GM21737 (cell line): ENCODE measurements around the gene EYS.
"Not testable (repeated sequence)": the region's sequence is repeated elsewhere in the genome, so short reads cannot be mapped to it uniquely, and the experiment has no call there.

Source experiments
- ATAC-seq: cut with Tn5 transposase; IDR thresholded peaks from one replicate; pipeline ENCODE4 v1.9.1; 2021; ENCODE audit warnings: mild to moderate bottlenecking, moderate library complexity; ENCODE audit not compliant: unreplicated experiment

The EYS gene

DNA sequence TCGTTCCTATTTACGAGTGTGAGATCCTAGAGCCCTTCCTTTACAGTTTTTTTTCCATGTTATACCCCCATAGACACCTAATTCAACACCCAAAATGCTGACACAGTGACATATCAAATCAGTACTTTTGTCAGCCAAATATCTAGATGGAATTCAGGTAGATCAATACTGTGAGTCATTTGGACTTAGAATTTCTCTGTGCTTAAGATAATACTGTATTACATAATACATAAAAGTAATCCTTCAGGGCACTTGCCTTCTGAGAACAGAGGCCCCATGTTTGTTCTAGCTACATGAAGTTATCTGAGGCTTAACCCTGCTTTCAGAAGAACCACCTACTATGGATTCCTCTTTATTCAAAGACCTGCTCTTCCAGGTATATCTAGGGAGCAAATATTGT, 1448.3 kb downstream of the EYS start:
- ATAC-seq = no peak

DNA sequence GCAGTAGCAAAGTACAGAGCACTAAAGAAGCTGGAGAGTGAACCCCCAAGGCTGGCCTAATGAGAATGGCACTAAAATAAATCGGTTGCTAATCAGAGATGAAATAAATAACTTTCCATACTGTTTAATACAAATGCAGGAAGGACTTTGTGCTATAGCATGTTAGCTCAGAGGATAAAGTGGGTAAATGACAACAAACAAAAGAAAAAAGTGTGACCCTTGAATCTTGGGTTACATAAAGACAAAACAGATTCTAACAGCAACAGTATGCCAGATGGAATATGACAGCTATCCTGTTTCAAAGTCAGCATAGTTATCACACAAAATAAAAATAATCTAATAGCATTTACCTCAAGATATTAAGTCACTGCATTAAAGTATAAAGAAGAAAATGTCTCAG, 1448.7 kb downstream of the EYS start:
- ATAC-seq = no peak

DNA sequence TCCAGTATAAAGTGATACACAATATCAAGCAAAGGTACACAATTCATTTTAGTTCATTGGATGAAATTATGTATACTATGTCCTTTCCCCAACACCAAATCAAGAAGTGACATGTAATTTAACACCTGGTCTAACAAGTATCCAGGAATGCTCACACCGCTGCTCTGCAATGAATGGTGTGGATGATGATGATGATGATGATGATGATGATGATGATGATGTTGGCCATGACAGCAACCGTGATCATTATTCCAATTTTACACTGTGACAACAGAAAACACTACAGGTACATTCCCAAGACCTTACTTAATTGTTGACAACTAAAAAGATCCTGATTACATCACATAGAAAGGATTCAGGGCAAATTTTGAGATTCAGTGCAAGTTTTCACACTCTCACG, 1449.4 kb downstream of the EYS start:
- ATAC-seq = no peak

DNA sequence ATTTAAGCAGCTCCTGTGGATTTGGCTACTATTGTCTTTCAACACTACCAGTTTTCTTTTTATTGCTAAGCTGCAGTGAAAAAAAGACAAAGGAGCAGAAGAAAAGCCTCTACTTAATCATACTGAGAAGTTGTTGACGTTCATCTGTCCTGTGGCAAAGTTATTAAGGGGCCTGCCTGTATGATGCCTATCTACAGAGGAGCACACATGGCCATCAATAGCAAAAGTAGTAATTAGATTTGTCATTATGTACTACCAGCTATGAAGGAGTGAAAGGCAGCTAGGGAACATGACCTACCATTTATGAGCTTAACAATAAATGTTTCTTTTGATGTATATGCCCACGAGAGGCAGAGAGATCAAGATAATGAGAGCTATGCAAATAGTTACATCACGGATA, 1450.5 kb downstream of the EYS start:
- ATAC-seq = no peak

DNA sequence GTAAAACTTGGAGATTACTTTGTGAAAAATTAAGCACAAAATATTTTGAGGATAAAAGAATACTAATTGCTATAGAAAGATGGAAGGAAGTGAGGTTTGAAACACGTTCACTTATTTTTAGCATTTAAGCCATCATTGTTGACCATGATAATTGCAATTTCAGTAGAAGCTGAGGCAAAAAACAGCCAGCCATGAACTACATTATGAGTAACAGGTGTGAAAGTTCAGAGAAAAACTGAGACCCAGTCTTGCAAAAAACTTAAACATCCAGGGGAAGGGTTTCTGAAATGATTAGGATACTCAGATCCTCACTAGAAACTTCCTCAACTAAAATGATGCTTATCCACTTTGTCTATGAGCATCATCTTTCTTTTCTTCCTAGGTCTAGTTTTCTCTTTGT, 1452.0 kb downstream of the EYS start:
- ATAC-seq = no peak

DNA sequence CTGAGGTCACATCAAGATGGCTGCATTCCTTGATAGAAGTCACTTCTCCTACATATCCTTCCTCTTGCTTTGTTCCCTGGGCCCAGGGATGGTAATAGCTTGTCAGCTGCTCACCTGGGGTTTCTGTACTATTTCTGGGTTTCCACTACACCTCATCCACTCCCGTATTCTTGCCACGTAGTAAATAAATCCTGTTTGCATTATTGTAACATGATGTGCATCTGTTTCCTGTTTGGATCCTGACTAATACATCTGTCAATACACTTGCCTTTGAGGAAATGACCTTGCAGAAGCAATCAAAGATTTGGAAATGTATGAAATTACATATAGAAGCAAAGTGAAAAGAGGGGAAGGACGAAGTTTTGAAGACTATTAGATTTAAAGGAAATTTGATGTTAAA, 1452.5 kb downstream of the EYS start:
- ATAC-seq = no peak

DNA sequence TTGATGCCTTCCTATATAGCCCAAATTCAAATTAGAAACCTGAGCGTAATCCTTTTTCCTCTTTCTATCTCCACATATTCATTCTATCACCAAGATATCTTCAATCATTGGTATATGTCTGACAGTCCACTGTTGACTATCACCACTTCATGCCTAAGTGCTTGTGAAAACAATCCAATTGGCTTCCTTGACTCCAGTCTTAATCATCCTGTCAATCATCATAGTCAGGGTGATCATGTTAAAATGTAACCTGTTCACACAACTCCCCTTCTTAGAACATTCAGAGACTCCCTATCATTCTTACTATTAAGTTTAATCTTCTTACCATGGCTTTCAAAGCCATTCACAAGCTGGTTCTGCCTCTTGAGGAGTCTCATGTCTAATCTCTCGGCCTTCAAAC, 1454.8 kb downstream of the EYS start:
- no peak for ATAC-seq

DNA sequence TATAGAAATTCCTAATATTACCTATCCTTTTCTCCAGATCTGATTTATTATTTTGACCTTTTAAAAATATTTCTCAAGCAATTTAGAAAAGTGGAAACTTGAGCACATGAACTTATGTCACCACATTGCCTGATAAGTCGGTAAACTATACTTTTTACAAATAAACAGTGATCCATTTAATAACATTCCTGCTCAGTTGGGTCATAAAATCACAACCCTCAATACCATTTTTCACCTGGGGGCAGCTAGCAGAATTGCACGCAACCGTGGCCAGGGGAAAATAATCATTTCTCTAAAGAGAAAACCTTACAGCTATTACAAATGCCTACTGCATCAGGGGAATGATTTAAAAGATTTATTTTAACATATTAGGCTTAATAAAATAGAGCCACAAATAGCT, 1456.9 kb downstream of the EYS start:
- ATAC-seq = no peak

DNA sequence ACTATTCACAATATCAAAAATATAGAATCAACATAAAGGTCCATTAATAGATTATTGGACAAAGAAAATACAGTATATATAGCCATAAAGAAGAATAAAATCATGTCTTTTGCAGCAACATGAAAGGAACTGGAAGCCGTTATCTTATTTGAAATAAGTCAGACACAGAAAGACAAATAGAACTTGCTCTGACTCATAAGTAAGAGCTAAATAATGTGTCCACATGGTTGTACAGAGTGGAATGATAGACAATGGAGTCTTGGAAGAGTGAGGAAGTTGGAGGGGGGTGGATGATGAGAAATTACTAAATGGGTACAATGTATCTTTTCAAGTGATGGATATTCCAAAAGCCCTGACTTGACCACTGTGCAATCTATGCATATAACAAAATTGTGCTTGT, 1457.9 kb downstream of the EYS start:
- no peak for ATAC-seq

DNA sequence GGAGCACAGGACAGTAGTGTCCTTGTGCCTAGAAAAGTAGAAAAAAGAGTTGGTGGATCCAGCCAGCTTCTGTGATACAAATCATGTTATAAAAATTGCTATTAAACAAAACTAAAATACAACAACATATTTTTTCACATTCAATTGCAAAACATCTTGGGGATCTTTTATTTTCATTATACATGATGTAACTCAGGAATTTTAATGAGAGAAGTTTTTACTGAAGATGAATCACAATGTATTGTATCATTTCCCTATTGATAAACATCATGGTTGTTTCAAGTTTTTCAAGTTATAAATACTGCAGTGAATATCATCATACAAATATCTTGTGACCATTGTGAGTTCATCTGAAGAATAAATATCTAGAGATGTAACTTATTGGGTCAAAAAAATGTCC, 1463.4 kb downstream of the EYS start:
- ATAC-seq = no peak

DNA sequence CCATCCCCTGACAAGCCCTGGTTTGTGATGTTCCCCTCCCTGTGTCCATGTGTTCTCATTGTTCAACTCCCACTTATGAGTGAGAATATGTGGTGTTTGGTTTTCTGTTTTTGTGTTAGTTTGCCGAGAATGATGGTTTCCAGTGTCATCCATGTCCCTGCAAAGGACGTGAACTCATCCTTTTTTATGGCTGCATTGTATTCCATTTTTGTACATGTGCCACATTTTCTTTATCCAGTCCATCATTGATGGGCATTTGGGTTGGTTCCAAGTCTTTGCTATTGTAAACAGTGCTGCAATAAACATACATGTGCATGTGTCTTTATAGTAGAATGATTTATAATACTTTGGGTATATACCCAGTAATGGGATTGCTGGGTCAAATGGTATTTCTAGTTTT, 1468.1 kb downstream of the EYS start:
- ATAC-seq = not testable (repeated sequence)

DNA sequence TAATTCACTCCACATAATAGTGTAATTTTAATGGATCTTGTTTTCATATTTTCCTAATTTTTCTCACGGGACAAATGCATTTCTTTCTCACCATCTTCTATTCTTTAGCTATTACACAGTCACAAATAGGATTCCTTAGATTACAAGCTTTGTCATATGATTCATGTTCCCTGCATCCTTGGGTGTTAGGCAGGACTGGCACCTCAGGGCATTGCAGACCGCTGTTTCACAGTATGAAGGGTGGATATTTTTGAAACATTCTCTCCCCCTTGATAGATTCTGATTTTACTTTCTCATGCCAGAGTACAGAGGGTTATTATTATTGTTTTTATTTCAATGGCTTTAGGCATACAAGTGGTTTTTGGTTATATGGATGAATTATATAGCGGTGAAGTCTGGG, 1469.0 kb downstream of the EYS start:
- no peak for ATAC-seq

DNA sequence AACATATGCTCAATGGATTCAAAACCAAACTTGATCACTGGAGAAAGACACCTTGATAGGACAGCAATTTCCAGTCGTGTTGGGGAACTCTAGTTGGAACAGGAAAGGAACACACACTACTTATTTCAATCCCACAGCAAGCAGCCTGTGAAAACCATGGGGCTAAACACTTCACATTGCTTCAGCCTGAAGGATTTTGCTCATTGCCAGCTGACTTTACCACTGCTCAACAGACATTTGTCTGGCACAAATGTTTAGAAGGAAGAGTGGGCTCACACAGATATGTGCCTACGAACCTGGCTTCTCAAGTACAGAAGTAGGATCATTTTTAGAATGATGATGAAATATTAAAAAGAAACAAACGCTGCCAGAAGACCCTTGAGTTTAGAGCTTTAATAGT, 1473.3 kb downstream of the EYS start:
- ATAC-seq = no peak

DNA sequence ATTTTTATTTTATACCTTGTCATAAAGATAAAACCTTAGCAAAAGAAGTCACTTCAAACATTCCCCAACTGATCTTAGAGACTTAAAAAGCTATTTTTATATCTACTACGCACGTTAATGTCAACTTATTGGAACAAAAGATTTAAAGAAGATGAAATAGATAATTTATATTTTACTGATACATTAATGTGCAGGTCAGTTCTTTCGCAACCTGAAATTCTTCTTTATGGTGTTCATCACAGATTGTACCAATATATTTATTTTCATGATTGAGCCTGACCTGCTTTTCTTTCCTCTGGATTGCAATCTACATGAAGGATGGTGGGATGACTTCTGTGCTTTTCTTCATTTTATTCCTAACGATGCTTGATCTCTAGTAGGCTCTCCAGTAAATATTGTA, 1475.1 kb downstream of the EYS start:
- no peak for ATAC-seq

DNA sequence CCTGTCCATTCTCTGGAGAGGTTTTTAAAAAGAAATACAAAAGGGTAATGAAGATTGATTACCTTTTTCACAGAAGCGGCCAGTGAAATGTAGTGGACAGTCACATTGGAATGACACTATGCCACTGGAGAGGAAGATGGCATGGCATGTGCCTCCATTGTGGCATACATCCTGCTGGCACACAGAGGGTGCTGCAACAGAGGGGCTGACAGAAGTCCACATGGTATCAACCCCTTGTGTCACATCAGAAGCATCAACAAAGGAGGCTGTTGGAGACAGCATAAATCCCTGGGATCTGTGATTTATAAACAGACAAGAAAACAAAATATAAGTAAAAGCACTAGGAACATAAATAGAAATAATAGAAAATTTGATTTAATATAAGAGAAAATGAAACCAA, 1476.5 kb downstream of the EYS start:
- no peak for ATAC-seq

DNA sequence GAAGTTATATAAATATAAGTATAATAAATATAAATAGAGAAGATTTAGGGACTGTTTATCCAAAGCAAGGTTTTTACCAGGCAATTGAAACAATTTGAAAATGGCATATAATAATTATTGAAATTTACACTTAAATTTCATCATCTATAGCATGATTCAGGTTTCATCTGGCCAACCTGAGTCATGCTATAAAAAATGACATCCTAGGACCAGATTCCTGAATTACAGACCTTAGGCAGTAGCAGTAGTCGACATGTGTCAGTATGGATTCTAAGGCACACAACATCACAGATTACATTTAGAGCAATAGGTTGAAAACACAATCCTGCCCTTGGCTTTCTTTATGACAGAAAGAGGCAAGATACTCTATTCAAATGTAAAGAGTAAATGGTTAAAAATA, 1479.2 kb downstream of the EYS start:
- ATAC-seq = no peak

DNA sequence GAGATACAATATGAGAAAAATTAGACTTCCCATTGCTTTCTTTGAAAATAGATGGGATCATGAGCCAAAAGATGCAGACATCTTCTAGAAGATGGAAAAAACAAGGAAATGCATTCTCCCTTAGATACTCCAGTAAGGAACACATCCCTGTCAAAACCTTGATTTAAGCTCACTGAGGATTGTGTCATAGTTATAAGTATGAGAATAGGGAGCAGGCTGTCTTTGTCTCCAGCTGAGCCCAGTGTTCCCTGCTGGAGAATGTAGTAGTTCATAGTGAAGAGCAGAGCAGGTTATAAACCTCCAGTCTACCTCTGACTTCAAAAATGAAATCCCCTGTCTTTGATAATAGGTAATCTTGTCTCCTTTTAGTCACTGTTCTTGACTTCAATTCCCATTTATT, 1481.5 kb downstream of the EYS start:
- ATAC-seq = no peak

DNA sequence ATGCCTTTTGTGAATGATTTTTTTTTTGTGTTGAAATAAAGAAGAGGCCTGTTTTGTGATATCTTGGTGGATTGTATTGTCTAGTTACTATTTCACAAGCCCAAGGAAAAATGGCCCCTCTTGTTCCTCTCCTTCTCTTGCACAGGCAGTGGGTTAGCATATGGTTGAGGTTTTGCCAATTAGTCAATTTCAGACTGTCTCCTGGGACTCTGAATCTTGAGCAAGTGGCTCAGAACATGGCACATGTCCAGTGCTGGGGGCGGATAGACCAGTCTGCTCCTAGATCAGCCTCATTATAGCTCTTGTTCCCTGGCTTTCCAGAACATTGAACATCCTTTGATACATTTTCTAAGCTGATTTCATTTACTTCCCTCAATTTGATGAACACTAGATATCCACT, 1482.2 kb downstream of the EYS start:
- no peak for ATAC-seq

DNA sequence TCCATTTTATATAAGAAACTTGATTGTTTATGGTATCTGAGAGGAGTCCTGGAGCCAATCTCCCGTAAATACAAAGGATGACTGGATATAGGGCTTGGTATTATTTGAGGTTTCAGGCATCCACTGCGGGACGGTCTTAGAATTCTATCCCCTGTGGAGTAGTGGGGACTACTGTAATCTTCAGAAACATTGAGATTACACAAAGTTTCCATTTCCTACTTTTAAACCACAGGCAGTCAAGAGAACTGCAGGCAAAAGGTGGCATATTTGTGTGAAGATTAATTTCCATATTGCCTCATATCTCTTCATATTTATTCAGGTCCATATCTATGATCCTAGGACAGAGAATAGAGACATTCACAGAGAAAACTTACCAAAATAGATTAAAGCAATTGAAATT, 1485.2 kb downstream of the EYS start:
- ATAC-seq = no peak

DNA sequence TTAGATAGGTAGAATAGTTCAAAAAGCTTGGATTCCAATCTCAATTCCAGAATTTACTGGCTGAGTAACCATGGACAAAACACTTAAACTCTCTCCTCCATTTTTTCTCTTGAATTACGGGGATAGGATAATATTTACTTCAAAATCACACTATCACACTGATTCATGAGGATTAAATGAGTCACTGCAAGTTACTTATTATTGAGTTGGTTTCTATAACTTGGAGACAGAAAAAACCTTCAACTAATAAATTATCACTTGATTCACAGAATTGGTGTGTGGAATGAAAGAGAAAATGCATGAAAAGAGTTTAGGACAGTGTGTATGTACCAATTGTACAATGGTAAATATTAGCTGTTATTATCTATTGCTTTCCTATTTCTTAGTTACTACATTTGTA, 1486.2 kb downstream of the EYS start:
- no peak for ATAC-seq

DNA sequence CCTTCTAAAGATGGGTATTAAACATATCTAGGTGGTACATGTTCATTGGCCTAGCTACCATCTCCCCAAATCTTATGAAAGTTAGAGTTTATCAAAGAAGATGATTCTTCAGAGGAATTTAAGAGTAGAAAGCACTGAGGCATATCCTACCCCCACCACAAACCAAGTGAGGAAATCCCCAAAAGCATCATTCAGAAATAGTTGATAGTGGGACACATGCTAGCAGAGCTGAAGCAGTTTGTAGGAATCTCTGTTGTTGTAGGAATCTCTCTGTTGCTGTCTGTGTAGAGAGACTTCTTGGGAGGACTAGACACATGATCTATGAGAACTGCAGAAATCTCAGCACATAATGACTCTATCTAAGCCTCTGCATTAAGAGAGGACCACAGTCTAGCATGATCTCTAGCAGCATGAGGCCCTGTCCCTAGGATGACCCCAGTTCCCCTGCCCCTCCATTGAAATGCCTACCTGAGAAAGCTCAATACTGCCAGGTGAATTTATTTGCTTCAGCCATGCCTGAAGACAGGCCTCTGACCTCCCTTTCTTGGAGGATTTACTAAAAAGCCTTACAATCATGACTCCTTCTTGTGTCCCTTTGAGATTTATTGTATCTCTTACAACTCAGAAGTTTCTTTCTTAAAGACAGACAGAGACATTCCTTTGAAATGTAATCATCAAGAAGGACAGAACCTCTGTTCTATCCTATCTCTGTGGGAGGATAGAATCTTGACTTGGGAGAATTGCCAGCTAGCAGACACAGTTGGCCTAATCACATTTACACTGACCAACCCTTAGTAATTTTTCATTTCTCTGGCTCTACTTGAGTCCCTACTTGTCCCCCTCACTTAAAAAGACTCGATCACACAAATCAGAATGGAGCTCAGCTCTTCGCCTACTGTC, 1489.1 kb downstream of the EYS start:
- ATAC-seq = no peak

DNA sequence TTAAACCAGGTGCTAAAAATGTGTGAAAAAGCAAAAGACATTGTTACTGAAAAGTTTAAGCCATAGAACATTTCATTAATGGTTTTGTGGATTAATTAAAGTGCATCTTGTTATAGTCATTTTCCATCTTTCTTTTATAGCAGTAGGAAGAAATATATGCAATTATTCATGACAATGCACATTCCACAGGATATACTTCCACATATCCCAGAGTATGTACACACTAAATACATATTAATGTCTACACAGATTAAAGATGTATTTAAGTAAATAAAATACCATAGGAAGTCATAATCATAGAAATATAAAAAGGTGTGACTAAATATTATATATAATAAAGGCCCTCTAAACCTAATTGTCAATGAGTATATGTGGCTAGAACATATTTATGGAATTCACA, 1492.7 kb downstream of the EYS start:
- ATAC-seq = no peak

DNA sequence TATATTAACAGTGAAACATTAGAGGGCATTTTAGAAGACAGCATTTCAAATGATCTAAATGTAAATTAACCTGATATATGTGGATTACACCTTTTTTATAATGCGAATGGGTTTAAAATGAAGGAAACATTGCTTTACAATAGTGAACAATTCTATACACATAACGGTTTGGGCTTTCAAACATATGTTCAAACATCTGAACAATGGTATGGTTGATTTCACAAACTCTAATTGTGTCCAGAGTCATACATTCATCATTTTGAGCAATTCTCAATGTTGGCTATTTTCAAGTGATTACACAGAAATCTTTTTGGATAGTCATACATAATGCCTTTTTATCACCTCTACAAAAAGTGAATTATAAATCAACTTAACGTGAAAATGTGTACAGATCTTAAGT, 1493.3 kb downstream of the EYS start:
- ATAC-seq = no peak
